Panc1 (cell line): ENCODE measurements around the gene KCNB1.

Source experiments
- POLR2AphosphoS5 ChIP-seq: IDR thresholded peaks from 2 replicates; pipeline ENCODE4 v1.6.1; 2012; ENCODE audit warnings: mild to moderate bottlenecking, low read depth, low read length, moderate library complexity
- TF ChIP-seq, protein P1 (sequence below): fragments of 450-650 bp; IDR thresholded peaks from 2 replicates; pipeline ENCODE4 v1.5.1; 2017; ENCODE audit warnings: mild to moderate bottlenecking

- TF ChIP-seq POLR2AphosphoS5 = no peak
- TF ChIP-seq, protein P1, sequence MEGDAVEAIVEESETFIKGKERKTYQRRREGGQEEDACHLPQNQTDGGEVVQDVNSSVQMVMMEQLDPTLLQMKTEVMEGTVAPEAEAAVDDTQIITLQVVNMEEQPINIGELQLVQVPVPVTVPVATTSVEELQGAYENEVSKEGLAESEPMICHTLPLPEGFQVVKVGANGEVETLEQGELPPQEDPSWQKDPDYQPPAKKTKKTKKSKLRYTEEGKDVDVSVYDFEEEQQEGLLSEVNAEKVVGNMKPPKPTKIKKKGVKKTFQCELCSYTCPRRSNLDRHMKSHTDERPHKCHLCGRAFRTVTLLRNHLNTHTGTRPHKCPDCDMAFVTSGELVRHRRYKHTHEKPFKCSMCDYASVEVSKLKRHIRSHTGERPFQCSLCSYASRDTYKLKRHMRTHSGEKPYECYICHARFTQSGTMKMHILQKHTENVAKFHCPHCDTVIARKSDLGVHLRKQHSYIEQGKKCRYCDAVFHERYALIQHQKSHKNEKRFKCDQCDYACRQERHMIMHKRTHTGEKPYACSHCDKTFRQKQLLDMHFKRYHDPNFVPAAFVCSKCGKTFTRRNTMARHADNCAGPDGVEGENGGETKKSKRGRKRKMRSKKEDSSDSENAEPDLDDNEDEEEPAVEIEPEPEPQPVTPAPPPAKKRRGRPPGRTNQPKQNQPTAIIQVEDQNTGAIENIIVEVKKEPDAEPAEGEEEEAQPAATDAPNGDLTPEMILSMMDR = no peak
Measured at GRCh38 chr20:49336786-49337185, 145.7 kb downstream of the KCNB1 start.
